RWPE2 (cell line): ENCODE results near the gene RORB.

ENCODE experiments used
- ATAC-seq: fragments of 200-7000 bp; cut with Tn5 transposase; 3 replicates; pipeline ENCODE4 v1.9.1; 2021; ENCODE audit warnings: low read depth
- DNase-seq: peaks from one replicate; pipeline ENCODE4 v3.0.0-alpha.2; 2020; ENCODE audit warnings: low spot score
- H3K27ac ChIP-seq: fragments of 450-650 bp; 2 replicates; pipeline ENCODE4 v1.5.1; 2017; ENCODE audit warnings: mild to moderate bottlenecking; ENCODE audit not compliant: poor library complexity, severe bottlenecking
- H3K27me3 ChIP-seq: fragments of 250-450 bp; sonication (Bioruptor Pico); 2 replicates; pipeline ENCODE4 v1.5.1; 2021; ENCODE audit warnings: mild to moderate bottlenecking, moderate library complexity; ENCODE audit not compliant: insufficient read depth, poor library complexity, severe bottlenecking
- H3K36me3 ChIP-seq: fragments of 250-450 bp; sonication (Bioruptor Pico); 2 replicates; pipeline ENCODE4 v1.5.1; 2020; ENCODE audit warnings: low read depth, mild to moderate bottlenecking, moderate library complexity
- H3K4me1 ChIP-seq: fragments of 250-450 bp; sonication (Bioruptor Pico); 2 replicates; pipeline ENCODE4 v1.5.1; 2021; ENCODE audit warnings: mild to moderate bottlenecking, moderate library complexity; ENCODE audit not compliant: insufficient read depth, poor library complexity, severe bottlenecking
- H3K4me3 ChIP-seq: fragments of 250-450 bp; sonication (Bioruptor Pico); 2 replicates; pipeline ENCODE4 v1.5.1; 2021; ENCODE audit warnings: mild to moderate bottlenecking, moderate library complexity; ENCODE audit not compliant: severe bottlenecking
- H3K9me3 ChIP-seq: fragments of 250-450 bp; sonication (Bioruptor Pico); 2 replicates; pipeline ENCODE4 v1.5.1; 2021; ENCODE audit warnings: mild to moderate bottlenecking, moderate library complexity; ENCODE audit not compliant: severe bottlenecking
- TF ChIP-seq, protein P1 (sequence below): fragments of 450-650 bp; IDR thresholded peaks from one replicate; pipeline ENCODE4 v1.5.1; 2017; ENCODE audit warnings: mild to moderate bottlenecking, moderate library complexity; ENCODE audit not compliant: poor library complexity, severe bottlenecking

The RORB gene

DNA sequence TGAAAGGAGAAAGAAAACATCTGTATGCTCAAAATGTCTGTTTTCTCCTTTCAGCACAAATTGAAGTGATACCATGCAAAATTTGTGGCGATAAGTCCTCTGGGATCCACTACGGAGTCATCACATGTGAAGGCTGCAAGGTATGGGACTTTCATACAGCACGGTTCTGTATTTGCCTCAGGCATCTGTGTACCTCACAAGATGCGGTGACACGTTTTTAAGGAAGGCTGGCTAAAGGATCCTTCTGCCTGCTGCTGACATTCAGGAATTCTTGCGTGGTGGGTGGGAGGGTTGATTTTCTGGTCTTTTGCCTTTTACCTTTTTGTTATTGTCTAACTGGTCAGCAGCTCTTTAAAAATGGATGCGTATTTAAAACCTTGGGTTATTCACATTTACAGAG lies 133.1 kb downstream of the RORB start:
- TF ChIP-seq, protein P1, sequence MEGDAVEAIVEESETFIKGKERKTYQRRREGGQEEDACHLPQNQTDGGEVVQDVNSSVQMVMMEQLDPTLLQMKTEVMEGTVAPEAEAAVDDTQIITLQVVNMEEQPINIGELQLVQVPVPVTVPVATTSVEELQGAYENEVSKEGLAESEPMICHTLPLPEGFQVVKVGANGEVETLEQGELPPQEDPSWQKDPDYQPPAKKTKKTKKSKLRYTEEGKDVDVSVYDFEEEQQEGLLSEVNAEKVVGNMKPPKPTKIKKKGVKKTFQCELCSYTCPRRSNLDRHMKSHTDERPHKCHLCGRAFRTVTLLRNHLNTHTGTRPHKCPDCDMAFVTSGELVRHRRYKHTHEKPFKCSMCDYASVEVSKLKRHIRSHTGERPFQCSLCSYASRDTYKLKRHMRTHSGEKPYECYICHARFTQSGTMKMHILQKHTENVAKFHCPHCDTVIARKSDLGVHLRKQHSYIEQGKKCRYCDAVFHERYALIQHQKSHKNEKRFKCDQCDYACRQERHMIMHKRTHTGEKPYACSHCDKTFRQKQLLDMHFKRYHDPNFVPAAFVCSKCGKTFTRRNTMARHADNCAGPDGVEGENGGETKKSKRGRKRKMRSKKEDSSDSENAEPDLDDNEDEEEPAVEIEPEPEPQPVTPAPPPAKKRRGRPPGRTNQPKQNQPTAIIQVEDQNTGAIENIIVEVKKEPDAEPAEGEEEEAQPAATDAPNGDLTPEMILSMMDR = no peak
- no peak overlapping the region for H3K4me3 ChIP-seq
- ATAC-seq = no peak
- H3K27ac ChIP-seq = no peak overlapping the region
- no peaks in the 10 kb centered on the region for H3K9me3 ChIP-seq
- no peak for DNase-seq
- H3K4me1 ChIP-seq = no peaks in the 10 kb centered on the region
- peaks cover 11% of the 10 kb centered on the region for H3K27me3 ChIP-seq
- H3K36me3 ChIP-seq = no peaks in the 10 kb centered on the region

DNA sequence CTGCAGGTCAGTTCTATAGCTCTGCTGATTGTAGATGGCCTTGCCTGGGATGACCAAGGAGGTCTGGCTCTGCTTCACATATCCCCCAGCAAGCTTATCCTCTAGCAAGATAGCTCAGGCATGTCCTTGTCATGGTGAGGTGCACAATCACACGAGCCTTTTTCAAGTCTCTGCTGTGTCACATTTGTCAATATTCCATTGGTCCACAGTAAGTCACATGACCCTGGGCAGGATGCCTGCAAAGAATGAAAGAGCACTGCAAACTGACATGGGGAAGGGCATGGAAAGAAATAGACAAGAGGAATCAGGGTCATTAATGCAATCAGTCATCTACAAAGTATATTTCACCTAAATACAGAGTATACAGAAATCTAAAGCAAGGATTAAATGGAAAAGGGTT lies 142.0 kb downstream of the RORB start:
- H3K27ac ChIP-seq = no peak overlapping the region
- H3K27me3 ChIP-seq = peaks cover 11% of the 10 kb centered on the region
- no peak overlapping the region for H3K4me3 ChIP-seq
- ATAC-seq (no peak), DNase-seq (no peak)
- H3K36me3 ChIP-seq = no peaks in the 10 kb centered on the region
- TF ChIP-seq, protein P1 = no peak
- H3K9me3 ChIP-seq = no peaks in the 10 kb centered on the region
- no peaks in the 10 kb centered on the region for H3K4me1 ChIP-seq

DNA sequence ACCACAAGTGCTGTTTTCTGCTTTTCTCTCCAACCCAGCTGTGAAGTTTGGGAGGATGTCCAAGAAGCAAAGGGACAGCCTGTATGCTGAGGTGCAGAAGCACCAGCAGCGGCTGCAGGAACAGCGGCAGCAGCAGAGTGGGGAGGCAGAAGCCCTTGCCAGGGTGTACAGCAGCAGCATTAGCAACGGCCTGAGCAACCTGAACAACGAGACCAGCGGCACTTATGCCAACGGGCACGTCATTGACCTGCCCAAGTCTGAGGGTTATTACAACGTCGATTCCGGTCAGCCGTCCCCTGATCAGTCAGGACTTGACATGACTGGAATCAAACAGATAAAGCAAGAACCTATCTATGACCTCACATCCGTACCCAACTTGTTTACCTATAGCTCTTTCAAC lies 145.2 kb downstream of the RORB start:
- ATAC-seq = no peak
- H3K9me3 ChIP-seq = no peaks in the 10 kb centered on the region
- no peaks in the 10 kb centered on the region for H3K4me1 ChIP-seq
- no peak for DNase-seq
- H3K4me3 ChIP-seq = no peak overlapping the region
- peaks cover 8% of the 10 kb centered on the region for H3K27me3 ChIP-seq
- H3K27ac ChIP-seq = no peak overlapping the region
- H3K36me3 ChIP-seq = no peaks in the 10 kb centered on the region
- TF ChIP-seq, protein P1 = no peak

DNA sequence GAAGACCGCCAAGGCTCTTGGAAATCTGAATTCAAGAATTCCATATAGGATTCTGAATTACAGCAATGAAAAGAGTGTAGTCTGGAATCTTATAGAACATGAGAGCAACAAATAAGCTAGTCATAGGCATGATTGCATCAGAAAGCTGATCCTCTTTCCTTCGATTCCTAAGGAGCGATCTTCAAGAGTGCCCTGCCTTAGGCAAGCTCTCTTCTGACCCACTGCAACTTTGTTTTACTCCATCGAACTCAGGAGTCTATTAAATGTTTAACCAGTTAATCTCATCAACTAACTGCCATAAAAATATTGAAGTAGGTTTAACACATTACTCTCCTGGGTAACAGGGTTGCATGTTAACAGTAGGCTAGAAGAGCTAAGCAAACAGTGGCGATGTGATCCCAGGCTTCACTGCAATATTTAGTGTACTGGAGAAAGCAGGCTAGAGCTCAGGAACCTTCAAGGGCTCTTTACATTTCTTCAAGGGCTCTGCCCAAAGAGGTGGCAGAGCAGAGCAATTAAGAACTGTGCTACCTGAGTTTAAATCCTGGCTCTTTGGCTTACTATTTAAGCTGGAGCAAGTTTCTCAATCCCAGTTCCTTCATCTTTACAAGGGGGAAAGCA lies 146.3 kb downstream of the RORB start:
- no peaks in the 10 kb centered on the region for H3K36me3 ChIP-seq
- H3K27me3 ChIP-seq = peaks cover 3% of the 10 kb centered on the region
- ATAC-seq (no peak), DNase-seq (no peak)
- no peaks in the 10 kb centered on the region for H3K4me1 ChIP-seq
- H3K27ac ChIP-seq = no peak overlapping the region
- no peaks in the 10 kb centered on the region for H3K9me3 ChIP-seq
- TF ChIP-seq, protein P1 = no peak
- no peak overlapping the region for H3K4me3 ChIP-seq

DNA sequence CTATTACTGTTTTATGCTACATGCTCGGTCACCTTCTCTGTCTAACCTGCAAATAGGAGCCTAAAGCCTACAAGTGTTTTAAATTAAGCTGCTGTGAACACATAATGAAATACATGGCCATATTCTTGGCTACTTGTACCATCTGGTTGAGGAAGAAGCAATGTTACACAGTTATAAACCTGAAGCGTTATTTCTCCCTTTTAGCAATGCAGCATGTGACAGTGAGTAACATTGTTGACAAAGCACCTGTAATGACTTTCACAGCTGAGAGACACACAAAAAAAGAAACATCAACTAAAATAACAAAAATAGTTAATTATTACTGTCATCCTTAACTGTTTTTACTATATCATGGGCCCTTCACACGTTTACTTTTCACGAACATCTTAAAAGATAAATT lies 146.9 kb downstream of the RORB start:
- no peak overlapping the region for H3K4me3 ChIP-seq
- no peaks in the 10 kb centered on the region for H3K9me3 ChIP-seq
- TF ChIP-seq, protein P1 = no peak
- no peak for ATAC-seq
- H3K36me3 ChIP-seq = no peaks in the 10 kb centered on the region
- H3K4me1 ChIP-seq = no peaks in the 10 kb centered on the region
- no peak overlapping the region for H3K27ac ChIP-seq
- peaks cover 3% of the 10 kb centered on the region for H3K27me3 ChIP-seq
- no peak for DNase-seq
